Memory B cell (primary cell): ENCODE data around the gene SLC2A11.

Experiments
- ATAC-seq: fragments of 150-1000 bp; cut with Tn5 transposase; 2 replicates; pipeline ENCODE4 v1.10.0; 2021; ENCODE audit warnings: low read depth, mild to moderate bottlenecking, moderate library complexity
- DNase-seq, 2 donors: peaks; one replicate each; pipeline ENCODE4 v3.0.0; 2022; ENCODE audit warnings: low spot score in 2 of 2
- H3K27ac Mint-ChIP-seq: one replicate; pipeline ENCODE4 v1.8.0; 2022; ENCODE audit warnings: mild to moderate bottlenecking, moderate library complexity, mixed read lengths
- H3K27me3 Mint-ChIP-seq: one replicate; pipeline ENCODE4 v1.8.0; 2022; ENCODE audit warnings: mixed read lengths
- H3K36me3 Mint-ChIP-seq: one replicate; pipeline ENCODE4 v1.8.0; 2022; ENCODE audit warnings: mild to moderate bottlenecking, mixed read lengths
- H3K4me1 Mint-ChIP-seq: one replicate; pipeline ENCODE4 v1.8.0; 2022; ENCODE audit warnings: mixed read lengths
- H3K4me3 Mint-ChIP-seq: one replicate; pipeline ENCODE4 v1.8.0; 2022; ENCODE audit warnings: mild to moderate bottlenecking, moderate library complexity, mixed read lengths
- H3K9me3 Mint-ChIP-seq: one replicate; pipeline ENCODE4 v1.8.0; 2022; ENCODE audit warnings: mixed read lengths

SLC2A11 gene

GRCh38 chr22:23836692-23837495, 20.8 kb upstream of the SLC2A11 start:
- no peak for DNase-seq
- ATAC-seq: no peak
- Mint-ChIP-seq H3K27me3 (no peaks in the 10 kb centered on the region), H3K9me3 (no peaks in the 10 kb centered on the region), H3K27ac (peak overlapping the region; percentile 90), H3K4me3 (peak overlapping the region; percentile 82), H3K36me3 (peaks cover 2% of the 10 kb centered on the region), H3K4me1 (peaks cover 45% of the 10 kb centered on the region)

GRCh38 chr22:23837496-23837859, 20.2 kb upstream of the SLC2A11 start:
- no peaks in the 10 kb centered on the region for H3K27me3 Mint-ChIP-seq
- ATAC-seq (no peak), DNase-seq (no peak)
- H3K4me1 Mint-ChIP-seq: peaks cover 43% of the 10 kb centered on the region
- H3K36me3 Mint-ChIP-seq: peaks cover 2% of the 10 kb centered on the region
- H3K9me3 Mint-ChIP-seq: no peaks in the 10 kb centered on the region
- peak overlapping the region; percentile 90 for H3K27ac Mint-ChIP-seq
- H3K4me3 Mint-ChIP-seq: peak overlapping the region; percentile 82

- ATAC-seq: peak; percentile 50
- peaks cover 49% of the 10 kb centered on the region for H3K4me1 Mint-ChIP-seq
- H3K9me3 Mint-ChIP-seq: no peaks in the 10 kb centered on the region
- H3K4me3 Mint-ChIP-seq: peak overlapping the region; percentile 82
- no peaks in the 10 kb centered on the region for H3K27me3 Mint-ChIP-seq
- no peak for DNase-seq
- H3K36me3 Mint-ChIP-seq: peaks cover 2% of the 10 kb centered on the region
- H3K27ac Mint-ChIP-seq: peak overlapping the region; percentile 90
These were observed 19.6 kb upstream of the SLC2A11 start for GRCh38 chr22:23837911-23838680.

DNA sequence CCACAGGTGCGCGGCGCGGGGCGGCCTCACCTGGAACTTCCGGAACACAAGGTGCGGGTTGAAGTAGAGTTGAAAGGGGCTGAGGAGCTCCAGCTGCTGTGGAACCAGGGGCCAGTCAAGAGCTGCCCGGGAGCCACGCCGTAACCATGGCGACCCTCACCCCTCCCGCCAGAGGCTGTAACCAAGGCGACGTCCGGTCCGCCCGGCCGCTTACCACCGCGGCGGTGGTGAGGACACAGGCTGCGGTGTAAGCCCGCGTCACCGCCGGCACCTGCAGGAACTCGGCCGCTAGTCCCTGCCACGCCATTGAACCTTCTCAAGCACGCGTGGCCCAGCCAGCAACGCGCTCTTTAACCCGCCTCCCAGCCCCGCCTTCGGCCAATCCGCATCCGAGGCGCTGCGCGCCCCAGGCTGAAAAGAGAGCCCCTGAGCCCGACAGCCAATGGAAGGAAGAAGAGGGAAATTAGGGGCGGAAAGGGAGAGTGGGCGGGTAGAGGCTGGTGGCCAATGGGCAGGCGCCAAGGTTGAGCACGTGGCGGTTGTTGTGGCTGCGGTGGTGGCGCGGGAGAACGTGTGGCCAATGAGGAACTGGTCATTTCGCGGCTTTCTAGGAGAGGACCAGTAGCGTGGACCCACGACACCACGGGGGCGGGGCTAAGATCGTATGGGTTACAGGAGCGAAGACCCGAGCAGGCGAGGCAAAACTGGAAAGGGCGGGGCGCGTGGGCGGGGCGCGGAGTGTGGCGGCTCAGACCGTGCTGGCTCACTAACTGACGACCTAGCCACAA, 18.8 kb upstream of the SLC2A11 start, which contains the start of gene DERL3:
DERL3 (minus strand) TSS at position 326 of the 788 bp plus-strand sequence; CDS start at position 307, 19 bp downstream.
- H3K27me3 Mint-ChIP-seq: no peaks in the 10 kb centered on the region
- H3K36me3 Mint-ChIP-seq: peaks cover 2% of the 10 kb centered on the region
- H3K4me3 Mint-ChIP-seq: peak within 1 kb of the TSS; percentile 82
- no peaks in the 10 kb centered on the region for H3K9me3 Mint-ChIP-seq
- H3K4me1 Mint-ChIP-seq: peaks cover 54% of the 10 kb centered on the region
- ATAC-seq (peak; percentile 76), DNase-seq (peak; percentile 91 to 95)
- H3K27ac Mint-ChIP-seq: peak within 1 kb of the TSS; percentile 90

DNA sequence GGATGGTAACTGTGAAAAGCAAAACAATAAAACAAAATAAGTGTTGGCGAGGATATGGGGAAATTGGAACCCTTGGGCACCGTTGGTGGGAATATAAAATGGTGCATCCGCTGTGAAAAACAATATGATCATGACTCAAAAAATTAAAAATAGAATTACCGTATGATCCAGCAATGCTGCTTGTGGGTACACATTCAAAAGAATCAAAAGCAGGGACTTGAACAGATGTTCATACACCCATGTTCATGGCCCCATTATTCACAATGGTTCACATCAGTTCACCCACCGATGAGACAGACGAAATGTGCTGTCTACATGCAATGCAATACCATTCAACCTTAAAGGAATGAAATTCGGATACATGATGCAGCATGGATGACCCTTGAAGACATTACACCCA, 17.6 kb upstream of the SLC2A11 start:
- H3K27ac Mint-ChIP-seq: peak overlapping the region; percentile 90
- ATAC-seq: no peak

DNA sequence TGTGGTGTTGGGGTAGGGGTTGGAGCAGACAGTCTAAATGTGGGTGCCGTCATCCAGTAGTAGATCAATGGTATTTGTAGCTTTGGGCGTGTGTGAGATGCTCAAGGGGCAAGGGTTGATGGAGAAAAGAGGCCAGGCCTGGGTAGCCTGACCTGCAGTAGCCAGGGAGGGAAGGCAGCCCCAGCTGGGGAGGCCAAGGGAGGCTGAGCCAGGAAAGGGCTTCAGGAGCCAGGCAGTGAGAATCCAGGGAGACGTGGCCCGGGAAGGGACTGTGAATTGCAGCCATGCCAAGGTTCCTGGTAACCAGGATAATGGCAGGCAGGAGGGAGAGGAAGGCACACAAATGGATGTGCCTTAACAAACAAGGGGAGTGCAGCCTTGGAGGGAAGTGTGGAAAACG, 16.4 kb upstream of the SLC2A11 start:
- Mint-ChIP-seq H3K27ac (peak overlapping the region; percentile 87), H3K36me3 (no peaks in the 10 kb centered on the region), H3K4me1 (peaks cover 61% of the 10 kb centered on the region), H3K9me3 (no peaks in the 10 kb centered on the region), H3K4me3 (no peak overlapping the region), H3K27me3 (no peaks in the 10 kb centered on the region)
- no peak for DNase-seq
- no peak for ATAC-seq

More for the DNA sequence above, 17.6 kb upstream of the SLC2A11 start:
- Mint-ChIP-seq H3K4me3 (no peak overlapping the region), H3K9me3 (no peaks in the 10 kb centered on the region), H3K4me1 (peaks cover 62% of the 10 kb centered on the region), H3K27me3 (no peaks in the 10 kb centered on the region), H3K36me3 (peaks cover 2% of the 10 kb centered on the region)
- DNase-seq: no peak

GRCh38 chr22:23841736-23842445, 15.8 kb upstream of the SLC2A11 start:
- Mint-ChIP-seq H3K4me3 (no peak overlapping the region), H3K4me1 (peaks cover 58% of the 10 kb centered on the region), H3K27ac (peak overlapping the region; percentile 87), H3K9me3 (no peaks in the 10 kb centered on the region), H3K36me3 (no peaks in the 10 kb centered on the region), H3K27me3 (no peaks in the 10 kb centered on the region)
- DNase-seq (no peak), ATAC-seq (no peak)

- Mint-ChIP-seq H3K4me1 (peaks cover 51% of the 10 kb centered on the region), H3K9me3 (no peaks in the 10 kb centered on the region), H3K27me3 (no peaks in the 10 kb centered on the region), H3K27ac (peak overlapping the region; percentile 82), H3K36me3 (no peaks in the 10 kb centered on the region), H3K4me3 (no peak overlapping the region)
- ATAC-seq (no peak), DNase-seq (no peak)
These were observed 15.1 kb upstream of the SLC2A11 start for GRCh38 chr22:23842599-23842998.

GRCh38 chr22:23844739-23845202, 12.9 kb upstream of the SLC2A11 start:
- Mint-ChIP-seq H3K27ac (peak overlapping the region; percentile 95), H3K27me3 (no peaks in the 10 kb centered on the region), H3K4me3 (peak overlapping the region; percentile 78), H3K36me3 (no peaks in the 10 kb centered on the region), H3K4me1 (peaks cover 48% of the 10 kb centered on the region), H3K9me3 (no peaks in the 10 kb centered on the region)
- DNase-seq: no peak
- ATAC-seq: no peak

- no peaks in the 10 kb centered on the region for H3K27me3 Mint-ChIP-seq
- DNase-seq: no peak
- H3K4me3 Mint-ChIP-seq: peak overlapping the region; percentile 78
- H3K9me3 Mint-ChIP-seq: no peaks in the 10 kb centered on the region
- peaks cover 51% of the 10 kb centered on the region for H3K4me1 Mint-ChIP-seq
- H3K36me3 Mint-ChIP-seq: no peaks in the 10 kb centered on the region
- H3K27ac Mint-ChIP-seq: peak overlapping the region; percentile 95
- ATAC-seq: no peak
These were observed 12.2 kb upstream of the SLC2A11 start for GRCh38 chr22:23845265-23846080.

GRCh38 chr22:23846081-23846469, 11.6 kb upstream of the SLC2A11 start:
- H3K4me3 Mint-ChIP-seq: no peak overlapping the region
- no peaks in the 10 kb centered on the region for H3K36me3 Mint-ChIP-seq
- no peak for ATAC-seq
- DNase-seq: no peak
- no peaks in the 10 kb centered on the region for H3K27me3 Mint-ChIP-seq
- H3K27ac Mint-ChIP-seq: no peak overlapping the region
- H3K4me1 Mint-ChIP-seq: peaks cover 49% of the 10 kb centered on the region
- no peaks in the 10 kb centered on the region for H3K9me3 Mint-ChIP-seq

- no peak for DNase-seq
- Mint-ChIP-seq H3K4me3 (peak overlapping the region; percentile 44), H3K36me3 (no peaks in the 10 kb centered on the region), H3K27ac (no peak overlapping the region), H3K27me3 (no peaks in the 10 kb centered on the region), H3K9me3 (no peaks in the 10 kb centered on the region), H3K4me1 (peaks cover 43% of the 10 kb centered on the region)
- ATAC-seq: no peak
These were observed 10.3 kb upstream of the SLC2A11 start for GRCh38 chr22:23847310-23847920.
